ENCODE measurements around the gene TBC1D17. TPM values are rescaled to one million over a fixed set of nuclear protein-coding genes. Genes with fewer than 3 reads are reported as not detected.

The TBC1D17 gene
- total RNA-seq, 2 donors from 2014 or later: 27.9 to 31.7 TPM

GRCh38 chr19:49855676-49856573 lies 21.6 kb upstream of the TBC1D17 start:
- DNase-seq (ENCODE audit: low spot score) (no peak), ATAC-seq (ENCODE audit: insufficient number of reproducible peaks, low FRiP score, low read depth) (no peak)
- H3K36me3 ChIP-seq: peaks cover 47% of the 10 kb centered on the region
- H3K4me1 ChIP-seq (ENCODE audit: control insufficient read depth in 1 of 2, low read depth in 2 of 2): peaks cover 7 to 27% of the 10 kb centered on the region in 2 donors
- no peak overlapping the region for H3K27ac ChIP-seq
- no peak overlapping the region for H3K4me3 ChIP-seq
- H3K9me3 ChIP-seq: no peaks in the 10 kb centered on the region
- H3K27me3 ChIP-seq (replicated peaks; ENCODE audit: insufficient read depth): no peaks in the 10 kb centered on the region
- no peak for TF ChIP-seq CTCF (IDR thresholded peaks at IDR 0.05)

GRCh38 chr19:49856574-49857021 lies 20.9 kb upstream of the TBC1D17 start:
- Histone ChIP-seq H3K4me1 (ENCODE audit: control insufficient read depth in 1 of 2, low read depth in 2 of 2) (peaks cover 7 to 27% of the 10 kb centered on the region in 2 donors), H3K27ac (no peak overlapping the region), H3K9me3 (no peaks in the 10 kb centered on the region), H3K36me3 (peaks cover 50% of the 10 kb centered on the region), H3K27me3 (replicated peaks; ENCODE audit: insufficient read depth) (no peaks in the 10 kb centered on the region), H3K4me3 (no peak overlapping the region)
- no peak for DNase-seq (ENCODE audit: low spot score)
- ATAC-seq (ENCODE audit: insufficient number of reproducible peaks, low FRiP score, low read depth): no peak
- TF ChIP-seq CTCF (IDR thresholded peaks at IDR 0.05): no peak

- H3K36me3 ChIP-seq: peaks cover 54% of the 10 kb centered on the region
- no peaks in the 10 kb centered on the region for H3K27me3 ChIP-seq (replicated peaks; ENCODE audit: insufficient read depth)
- H3K27ac ChIP-seq: no peak overlapping the region
- H3K9me3 ChIP-seq: no peaks in the 10 kb centered on the region
- ATAC-seq (ENCODE audit: insufficient number of reproducible peaks, low FRiP score, low read depth): no peak
- TF ChIP-seq CTCF (IDR thresholded peaks at IDR 0.05): no peak
- H3K4me1 ChIP-seq (ENCODE audit: control insufficient read depth in 1 of 2, low read depth in 2 of 2): peaks cover 7 to 22% of the 10 kb centered on the region in 2 donors
- no peak overlapping the region for H3K4me3 ChIP-seq
- no peak for DNase-seq (ENCODE audit: low spot score)
These were observed 20.3 kb upstream of the TBC1D17 start for GRCh38 chr19:49857061-49857837.

GRCh38 chr19:49857838-49858087 lies 19.7 kb upstream of the TBC1D17 start:
- Histone ChIP-seq H3K9me3 (no peaks in the 10 kb centered on the region), H3K4me3 (no peak overlapping the region), H3K27me3 (replicated peaks; ENCODE audit: insufficient read depth) (no peaks in the 10 kb centered on the region), H3K36me3 (peaks cover 54% of the 10 kb centered on the region), H3K27ac (no peak overlapping the region), H3K4me1 (ENCODE audit: control insufficient read depth in 1 of 2, low read depth in 2 of 2) (peaks cover 1 to 17% of the 10 kb centered on the region in 2 donors)
- TF ChIP-seq CTCF (IDR thresholded peaks at IDR 0.05): no peak
- DNase-seq (ENCODE audit: low spot score) (no peak), ATAC-seq (ENCODE audit: insufficient number of reproducible peaks, low FRiP score, low read depth) (no peak)

All from thoracic aorta (tissue), 2 donors.